WTC11 (cell line): ENCODE data around the gene GNRH2. TPM values are rescaled to one million over a fixed set of nuclear protein-coding genes. Genes with fewer than 3 reads are reported as not detected.

Source experiments
- ATAC-seq: fragments of 200-7000 bp; cut with Tn5 transposase; 2 replicates; pipeline ENCODE4 v1.10.0; 2021; ENCODE audit warnings: mild to moderate bottlenecking, moderate library complexity
- CTCF ChIA-PET: fragments of 300-600 bp; sonication (Branson Sonifier 250); formaldehyde crosslinking; loops from one replicate; lab custom pipeline; 2021; ENCODE audit warnings: antibody characterized with exemption; lab: Charles Lee
- POLR2A ChIA-PET: fragments of 350-600 bp; sonication (Branson Sonifier 250); formaldehyde crosslinking; loops from one replicate; lab custom pipeline; 2021; ENCODE audit warnings: antibody characterized with exemption; lab: Charles Lee
- DNase-seq: peaks from one replicate; pipeline ENCODE4 v3.0.0; 2021; ENCODE audit warnings: low spot score
- H3K27ac Mint-ChIP-seq: 2 replicates; pipeline ENCODE4 v1.8.0; 2021; ENCODE audit warnings: mixed read lengths
- H3K27me3 Mint-ChIP-seq: 2 replicates; pipeline ENCODE4 v1.8.0; 2021; ENCODE audit warnings: low read depth, mild to moderate bottlenecking, moderate library complexity, mixed read lengths
- H3K36me3 Mint-ChIP-seq: 2 replicates; pipeline ENCODE4 v1.8.0; 2021; ENCODE audit warnings: mixed read lengths
- H3K4me1 Mint-ChIP-seq: 2 replicates; pipeline ENCODE4 v1.8.0; 2022; ENCODE audit warnings: mixed read lengths
- H3K4me3 Mint-ChIP-seq: 2 replicates; pipeline ENCODE4 v1.8.0; 2021; ENCODE audit warnings: mild to moderate bottlenecking, moderate library complexity, mixed read lengths
- H3K9me3 Mint-ChIP-seq: 2 replicates; pipeline ENCODE4 v1.8.0; 2021; ENCODE audit warnings: mixed read lengths
- ELF4 ChIP-seq: sonication (generic); formaldehyde crosslinking; IDR thresholded peaks from 2 replicates; pipeline ENCODE4 v1.8.1; 2022; ENCODE audit warnings: low read depth, mild to moderate bottlenecking, moderate library complexity, missing genetic modification reagents
- FOXP4 ChIP-seq: sonication (generic); formaldehyde crosslinking; IDR thresholded peaks from 2 replicates; pipeline ENCODE4 v1.8.0; 2022; ENCODE audit warnings: mild to moderate bottlenecking, missing genetic modification reagents
- GABPB1 ChIP-seq: sonication (generic); formaldehyde crosslinking; IDR thresholded peaks from 2 replicates; pipeline ENCODE4 v1.8.1; 2023; ENCODE audit warnings: mild to moderate bottlenecking, missing genetic modification reagents
- GRHL2 ChIP-seq: fragments of 250-450 bp; sonication (Bioruptor Pico); IDR thresholded peaks from 2 replicates; pipeline ENCODE4 v1.8.0; 2022; ENCODE audit warnings: mild to moderate bottlenecking, moderate library complexity; ENCODE audit not compliant: insufficient replicate concordance, severe bottlenecking
- IRF2 ChIP-seq: sonication (generic); formaldehyde crosslinking; IDR thresholded peaks from 2 replicates; pipeline ENCODE4 v1.8.0; 2022; ENCODE audit warnings: low read depth, missing genetic modification reagents, borderline replicate concordance
- MYBL2 ChIP-seq: sonication (generic); formaldehyde crosslinking; IDR thresholded peaks from 2 replicates; pipeline ENCODE4 v1.8.1; 2023; ENCODE audit warnings: mild to moderate bottlenecking, moderate library complexity, missing genetic modification reagents
- NFE2L1 ChIP-seq: sonication (generic); formaldehyde crosslinking; IDR thresholded peaks from 2 replicates; pipeline ENCODE4 v1.8.1; 2023; ENCODE audit warnings: missing genetic modification reagents
- NR1H2 ChIP-seq: sonication (generic); formaldehyde crosslinking; IDR thresholded peaks from 2 replicates; pipeline ENCODE4 v1.9.0; 2021; ENCODE audit warnings: mild to moderate bottlenecking, moderate library complexity, missing genetic modification reagents
- NR2C2 ChIP-seq: sonication (generic); formaldehyde crosslinking; IDR thresholded peaks from 2 replicates; pipeline ENCODE4 v1.8.0; 2022; ENCODE audit warnings: mild to moderate bottlenecking, missing genetic modification reagents
- OVOL2 ChIP-seq: fragments of 250-450 bp; sonication (Bioruptor Pico); IDR thresholded peaks from 2 replicates; pipeline ENCODE4 v1.9.0; 2021; ENCODE audit warnings: mild to moderate bottlenecking, borderline replicate concordance
- TCF7 ChIP-seq: sonication (generic); formaldehyde crosslinking; IDR thresholded peaks from 2 replicates; pipeline ENCODE4 v1.8.0; 2022; ENCODE audit warnings: mild to moderate bottlenecking, low read depth, missing genetic modification reagents, moderate library complexity
- USF1 ChIP-seq: sonication (generic); formaldehyde crosslinking; IDR thresholded peaks from 2 replicates; pipeline ENCODE4 v1.8.0; 2022; ENCODE audit warnings: mild to moderate bottlenecking, missing genetic modification reagents
- ZNF121 ChIP-seq: sonication (generic); formaldehyde crosslinking; IDR thresholded peaks from 2 replicates; pipeline ENCODE4 v1.8.0; 2023; ENCODE audit warnings: missing genetic modification reagents
- ZNF219 ChIP-seq: sonication (generic); formaldehyde crosslinking; IDR thresholded peaks from 2 replicates; pipeline ENCODE4 v1.8.0; 2023; ENCODE audit warnings: missing genetic modification reagents, mild to moderate bottlenecking, borderline replicate concordance
- ZNF396 ChIP-seq: fragments of 250-450 bp; sonication (Bioruptor Pico); IDR thresholded peaks from 2 replicates; pipeline ENCODE4 v1.8.0; 2021; ENCODE audit warnings: mild to moderate bottlenecking, moderate library complexity, borderline replicate concordance
- ZSCAN18 ChIP-seq: fragments of 250-450 bp; sonication (Bioruptor Pico); IDR thresholded peaks from 2 replicates; pipeline ENCODE4 v2.1.2; 2022; ENCODE audit warnings: mild to moderate bottlenecking, moderate library complexity
- total RNA-seq: library from RNA; stranded (reverse); gene quantifications from 3 replicates; pipeline ENCODE4 v1.2.3, GENCODE V29; 2021
- TF ChIP-seq, protein P1 (sequence below): sonication (generic); formaldehyde crosslinking; IDR thresholded peaks from 2 replicates; pipeline ENCODE4 v1.8.0; 2022; ENCODE audit warnings: mild to moderate bottlenecking, missing genetic modification reagents
- TF ChIP-seq, protein P2 (sequence below): sonication (generic); formaldehyde crosslinking; IDR thresholded peaks from 2 replicates; pipeline ENCODE4 v1.8.0; 2023; ENCODE audit warnings: missing genetic modification reagents, mild to moderate bottlenecking, borderline replicate concordance

The GNRH2 gene
- total RNA-seq, 1 experiment from 2014 or later, result 1.1 TPM

DNA sequence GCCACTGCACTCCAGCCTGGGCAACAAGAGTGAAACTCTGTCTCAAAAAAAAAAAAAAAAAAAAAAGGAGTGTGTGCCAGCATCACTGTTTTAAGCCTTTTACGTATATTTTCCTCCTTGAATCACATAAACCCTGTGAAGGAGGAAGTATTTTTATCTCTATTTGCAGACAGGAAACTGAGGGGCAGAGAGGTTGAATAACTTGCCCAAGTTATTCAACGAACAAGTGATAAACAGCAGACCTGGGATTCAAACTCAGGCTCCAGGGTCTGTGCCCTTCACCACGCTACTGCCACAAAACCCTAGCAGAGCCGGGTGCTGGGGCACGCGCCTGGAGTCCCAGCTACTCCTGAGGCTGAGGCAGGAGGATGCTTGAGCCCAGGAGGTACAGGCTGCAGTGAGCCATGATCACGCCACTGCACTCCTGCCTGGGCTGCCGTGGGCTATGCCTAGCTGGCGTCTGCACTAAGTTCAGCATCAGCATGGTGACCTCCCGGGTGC, 50.5 kb downstream of the GNRH2 start:
- Mint-ChIP-seq H3K9me3 (peaks cover 3% of the 10 kb centered on the region), H3K27me3 (peaks cover 32% of the 10 kb centered on the region), H3K4me3 (no peak overlapping the region), H3K27ac (no peak overlapping the region), H3K36me3 (no peaks in the 10 kb centered on the region), H3K4me1 (peaks cover 2% of the 10 kb centered on the region)
- ATAC-seq (no peak), DNase-seq (no peak)
- POLR2A ChIA-PET, result no interaction called here
- CTCF ChIA-PET, result interaction anchor here (0.6 to 0.9 kb wide), 3 partner anchors 7 to 41 kb away, joined by 3 to 4 read pairs (median 4); no protein-coding TSS in a partner anchor
- TF ChIP-seq, protein P1, sequence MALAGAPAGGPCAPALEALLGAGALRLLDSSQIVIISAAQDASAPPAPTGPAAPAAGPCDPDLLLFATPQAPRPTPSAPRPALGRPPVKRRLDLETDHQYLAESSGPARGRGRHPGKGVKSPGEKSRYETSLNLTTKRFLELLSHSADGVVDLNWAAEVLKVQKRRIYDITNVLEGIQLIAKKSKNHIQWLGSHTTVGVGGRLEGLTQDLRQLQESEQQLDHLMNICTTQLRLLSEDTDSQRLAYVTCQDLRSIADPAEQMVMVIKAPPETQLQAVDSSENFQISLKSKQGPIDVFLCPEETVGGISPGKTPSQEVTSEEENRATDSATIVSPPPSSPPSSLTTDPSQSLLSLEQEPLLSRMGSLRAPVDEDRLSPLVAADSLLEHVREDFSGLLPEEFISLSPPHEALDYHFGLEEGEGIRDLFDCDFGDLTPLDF (CRISPR knock-in tag), result no peak
- no peak for TF ChIP-seq OVOL2 (CRISPR knock-in tag)
- TF ChIP-seq ZNF219 (CRISPR knock-in tag), result no peak
- TF ChIP-seq MYBL2 (CRISPR knock-in tag), result no peak
- no peak for TF ChIP-seq NR1H2
- no peak for TF ChIP-seq ZSCAN18 (CRISPR knock-in tag)
- TF ChIP-seq TCF7 (CRISPR knock-in tag), result no peak
- no peak for TF ChIP-seq ZNF396
- no peak for TF ChIP-seq IRF2 (CRISPR knock-in tag)
- no peak for TF ChIP-seq NR2C2 (CRISPR knock-in tag)
- no peak for TF ChIP-seq GABPB1
- TF ChIP-seq USF1 (CRISPR knock-in tag), result no peak
- TF ChIP-seq ZNF121 (CRISPR knock-in tag), result no peak
- TF ChIP-seq ELF4 (CRISPR knock-in tag), result no peak
- TF ChIP-seq FOXP4 (CRISPR knock-in tag), result no peak
- no peak for TF ChIP-seq NFE2L1 (CRISPR knock-in tag)
- TF ChIP-seq, protein P2, sequence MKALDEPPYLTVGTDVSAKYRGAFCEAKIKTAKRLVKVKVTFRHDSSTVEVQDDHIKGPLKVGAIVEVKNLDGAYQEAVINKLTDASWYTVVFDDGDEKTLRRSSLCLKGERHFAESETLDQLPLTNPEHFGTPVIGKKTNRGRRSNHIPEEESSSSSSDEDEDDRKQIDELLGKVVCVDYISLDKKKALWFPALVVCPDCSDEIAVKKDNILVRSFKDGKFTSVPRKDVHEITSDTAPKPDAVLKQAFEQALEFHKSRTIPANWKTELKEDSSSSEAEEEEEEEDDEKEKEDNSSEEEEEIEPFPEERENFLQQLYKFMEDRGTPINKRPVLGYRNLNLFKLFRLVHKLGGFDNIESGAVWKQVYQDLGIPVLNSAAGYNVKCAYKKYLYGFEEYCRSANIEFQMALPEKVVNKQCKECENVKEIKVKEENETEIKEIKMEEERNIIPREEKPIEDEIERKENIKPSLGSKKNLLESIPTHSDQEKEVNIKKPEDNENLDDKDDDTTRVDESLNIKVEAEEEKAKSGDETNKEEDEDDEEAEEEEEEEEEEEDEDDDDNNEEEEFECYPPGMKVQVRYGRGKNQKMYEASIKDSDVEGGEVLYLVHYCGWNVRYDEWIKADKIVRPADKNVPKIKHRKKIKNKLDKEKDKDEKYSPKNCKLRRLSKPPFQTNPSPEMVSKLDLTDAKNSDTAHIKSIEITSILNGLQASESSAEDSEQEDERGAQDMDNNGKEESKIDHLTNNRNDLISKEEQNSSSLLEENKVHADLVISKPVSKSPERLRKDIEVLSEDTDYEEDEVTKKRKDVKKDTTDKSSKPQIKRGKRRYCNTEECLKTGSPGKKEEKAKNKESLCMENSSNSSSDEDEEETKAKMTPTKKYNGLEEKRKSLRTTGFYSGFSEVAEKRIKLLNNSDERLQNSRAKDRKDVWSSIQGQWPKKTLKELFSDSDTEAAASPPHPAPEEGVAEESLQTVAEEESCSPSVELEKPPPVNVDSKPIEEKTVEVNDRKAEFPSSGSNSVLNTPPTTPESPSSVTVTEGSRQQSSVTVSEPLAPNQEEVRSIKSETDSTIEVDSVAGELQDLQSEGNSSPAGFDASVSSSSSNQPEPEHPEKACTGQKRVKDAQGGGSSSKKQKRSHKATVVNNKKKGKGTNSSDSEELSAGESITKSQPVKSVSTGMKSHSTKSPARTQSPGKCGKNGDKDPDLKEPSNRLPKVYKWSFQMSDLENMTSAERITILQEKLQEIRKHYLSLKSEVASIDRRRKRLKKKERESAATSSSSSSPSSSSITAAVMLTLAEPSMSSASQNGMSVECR (CRISPR knock-in tag), result no peak
- TF ChIP-seq GRHL2 (CRISPR knock-in tag), result no peak
